ENCODE results near the gene ROPN1B.

The ROPN1B gene

GRCh38 chr3:126025116-126025729, 56.2 kb downstream of the ROPN1B start:
- no peak for TF ChIP-seq ESRRG (CRISPR knock-in tag; IDR thresholded peaks at IDR 0.05)
- no peak for ATAC-seq

GRCh38 chr3:126025862-126026261, 56.9 kb downstream of the ROPN1B start:
- TF ChIP-seq CREB5 (CRISPR knock-in tag; IDR thresholded peaks at IDR 0.05; ENCODE audit: low read depth) (no peak), PPARA (CRISPR knock-in tag; IDR thresholded peaks at IDR 0.05; ENCODE audit: borderline replicate concordance) (no peak), ZFP3 (CRISPR knock-in tag; IDR thresholded peaks at IDR 0.05) (no peak), RARB (CRISPR knock-in tag; IDR thresholded peaks at IDR 0.05) (no peak), PATZ1 (CRISPR knock-in tag; IDR thresholded peaks at IDR 0.05; ENCODE audit: borderline replicate concordance) (no peak)
- no peak for ATAC-seq

GRCh38 chr3:126026277-126026751, 57.3 kb downstream of the ROPN1B start:
- no peak for ATAC-seq
- TF ChIP-seq TOX (CRISPR knock-in tag; IDR thresholded peaks at IDR 0.05; ENCODE audit: borderline replicate concordance) (no peak), ZNF70 (CRISPR knock-in tag; IDR thresholded peaks at IDR 0.05) (no peak), ZFP30 (CRISPR knock-in tag; IDR thresholded peaks at IDR 0.05) (no peak), POU6F1 (CRISPR knock-in tag; IDR thresholded peaks at IDR 0.05; ENCODE audit: borderline replicate concordance, low read depth) (no peak), ARNTL (CRISPR knock-in tag; IDR thresholded peaks at IDR 0.05; ENCODE audit: borderline replicate concordance, low read depth) (no peak), CREB5 (CRISPR knock-in tag; IDR thresholded peaks at IDR 0.05; ENCODE audit: low read depth) (no peak), CSRNP3 (CRISPR knock-in tag; IDR thresholded peaks at IDR 0.05) (no peak), OSR1 (CRISPR knock-in tag; IDR thresholded peaks at IDR 0.05) (no peak)

GRCh38 chr3:126026761-126027160, 57.8 kb downstream of the ROPN1B start:
- no peak for ATAC-seq
- TF ChIP-seq SNAI2 (CRISPR knock-in tag; IDR thresholded peaks at IDR 0.05) (no peak), ZFP30 (CRISPR knock-in tag; IDR thresholded peaks at IDR 0.05) (no peak), BACH2 (CRISPR knock-in tag; IDR thresholded peaks at IDR 0.05; ENCODE audit: borderline replicate concordance) (no peak), OSR1 (CRISPR knock-in tag; IDR thresholded peaks at IDR 0.05) (no peak), TCF4 (CRISPR knock-in tag; IDR thresholded peaks at IDR 0.05; ENCODE audit: borderline replicate concordance) (no peak), ZNF70 (CRISPR knock-in tag; IDR thresholded peaks at IDR 0.05) (no peak), RARB (CRISPR knock-in tag; IDR thresholded peaks at IDR 0.05) (no peak), ZFP3 (CRISPR knock-in tag; IDR thresholded peaks at IDR 0.05) (no peak), GLIS3 (CRISPR knock-in tag; IDR thresholded peaks at IDR 0.05) (no peak), PATZ1 (CRISPR knock-in tag; IDR thresholded peaks at IDR 0.05; ENCODE audit: borderline replicate concordance) (no peak), POU6F1 (CRISPR knock-in tag; IDR thresholded peaks at IDR 0.05; ENCODE audit: borderline replicate concordance, low read depth) (no peak), CSDC2 (CRISPR knock-in tag; IDR thresholded peaks at IDR 0.05) (no peak), ARNTL (CRISPR knock-in tag; IDR thresholded peaks at IDR 0.05; ENCODE audit: borderline replicate concordance, low read depth) (no peak), TSHZ2 (CRISPR knock-in tag; IDR thresholded peaks at IDR 0.05) (no peak)

Measured in SK-N-SH treated with all-trans-retinoic acid at 6 μM for 48 hours (cell line).